ENCODE data around the gene ACSM2B. TPM values are rescaled to one million over a fixed set of nuclear protein-coding genes. Genes with fewer than 3 reads are reported as not detected.
"Not testable (repeated sequence)": the region's sequence is repeated elsewhere in the genome, so short reads cannot be mapped to it uniquely, and the experiment has no call there.

ACSM2B gene
- total RNA-seq, 4 donors from 2014 or later, result not detected

DNA sequence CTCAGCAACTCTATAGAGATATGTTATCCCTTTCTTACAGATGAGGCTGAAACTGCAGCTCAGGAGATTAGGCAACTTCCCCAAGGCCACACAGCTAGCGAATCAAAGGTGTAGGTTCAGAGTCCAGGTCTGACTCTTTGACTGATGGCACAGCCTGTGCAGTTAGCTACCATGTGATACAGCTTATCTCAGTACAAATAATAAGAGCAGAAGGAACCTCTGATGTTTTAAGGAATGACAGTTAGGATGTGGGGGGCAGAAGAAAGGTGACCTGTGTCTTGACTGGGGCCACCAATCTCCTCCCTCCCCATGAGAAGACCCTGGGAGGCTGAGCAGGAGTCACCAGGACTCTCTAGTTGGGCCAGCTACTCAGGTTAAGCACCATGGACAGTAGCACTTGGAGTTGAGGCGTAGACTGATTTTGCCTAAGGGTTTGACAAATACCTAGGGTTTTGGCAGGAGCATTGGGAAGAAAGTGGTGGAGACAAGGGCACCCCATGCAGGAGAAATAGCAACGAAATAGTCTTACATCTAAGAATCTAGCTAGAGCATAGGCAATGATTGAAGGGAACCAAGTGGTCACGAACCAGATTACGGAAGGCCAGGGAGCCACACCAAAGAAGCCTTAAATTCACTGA is 22.8 kb upstream of the ACSM2B start:
- DNase-seq (ENCODE audit: low spot score in 2 of 2), result no peak
- no peak for TF ChIP-seq POLR2A (IDR thresholded peaks at IDR 0.05)
- TF ChIP-seq, protein P1, sequence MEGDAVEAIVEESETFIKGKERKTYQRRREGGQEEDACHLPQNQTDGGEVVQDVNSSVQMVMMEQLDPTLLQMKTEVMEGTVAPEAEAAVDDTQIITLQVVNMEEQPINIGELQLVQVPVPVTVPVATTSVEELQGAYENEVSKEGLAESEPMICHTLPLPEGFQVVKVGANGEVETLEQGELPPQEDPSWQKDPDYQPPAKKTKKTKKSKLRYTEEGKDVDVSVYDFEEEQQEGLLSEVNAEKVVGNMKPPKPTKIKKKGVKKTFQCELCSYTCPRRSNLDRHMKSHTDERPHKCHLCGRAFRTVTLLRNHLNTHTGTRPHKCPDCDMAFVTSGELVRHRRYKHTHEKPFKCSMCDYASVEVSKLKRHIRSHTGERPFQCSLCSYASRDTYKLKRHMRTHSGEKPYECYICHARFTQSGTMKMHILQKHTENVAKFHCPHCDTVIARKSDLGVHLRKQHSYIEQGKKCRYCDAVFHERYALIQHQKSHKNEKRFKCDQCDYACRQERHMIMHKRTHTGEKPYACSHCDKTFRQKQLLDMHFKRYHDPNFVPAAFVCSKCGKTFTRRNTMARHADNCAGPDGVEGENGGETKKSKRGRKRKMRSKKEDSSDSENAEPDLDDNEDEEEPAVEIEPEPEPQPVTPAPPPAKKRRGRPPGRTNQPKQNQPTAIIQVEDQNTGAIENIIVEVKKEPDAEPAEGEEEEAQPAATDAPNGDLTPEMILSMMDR (IDR thresholded peaks at IDR 0.05), result no peak
- no peak overlapping the region for H3K4me3 ChIP-seq (ENCODE audit: low read depth, poor library complexity, severe bottlenecking)
- WGBS, 2 donors, result 44 to 52% methylated on average over 5 of the region's 5 CpGs
- intact Hi-C loops (cut with DNase I; ENCODE audit: low total_unique reads), result no loop called here

DNA sequence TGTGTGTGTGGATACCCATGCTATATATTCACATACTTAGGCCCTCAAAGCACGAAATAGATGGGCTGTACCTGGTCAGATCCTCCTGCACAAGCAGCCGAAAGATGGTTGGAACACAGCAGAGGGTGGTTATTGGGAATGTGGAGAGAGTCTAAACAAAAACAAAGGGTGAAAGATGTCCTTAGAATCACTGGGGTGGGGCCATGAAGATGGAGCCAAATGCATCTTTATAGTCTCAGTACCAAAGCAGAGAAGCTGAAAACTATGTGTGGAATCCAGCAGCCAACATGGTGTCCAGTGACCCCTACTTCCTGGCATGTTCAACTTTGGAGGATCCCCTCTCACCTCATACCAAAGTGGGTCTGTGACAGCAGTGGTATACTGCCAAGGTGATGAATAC is 19.5 kb upstream of the ACSM2B start:
- H3K4me3 ChIP-seq (ENCODE audit: low read depth, poor library complexity, severe bottlenecking); DNase-seq (ENCODE audit: low spot score in 2 of 2); intact Hi-C loops (cut with DNase I; ENCODE audit: low total_unique reads): not testable (repeated sequence)
- 70 to 73% methylated on average over 2 of the region's 2 CpGs for WGBS, 2 donors

DNA sequence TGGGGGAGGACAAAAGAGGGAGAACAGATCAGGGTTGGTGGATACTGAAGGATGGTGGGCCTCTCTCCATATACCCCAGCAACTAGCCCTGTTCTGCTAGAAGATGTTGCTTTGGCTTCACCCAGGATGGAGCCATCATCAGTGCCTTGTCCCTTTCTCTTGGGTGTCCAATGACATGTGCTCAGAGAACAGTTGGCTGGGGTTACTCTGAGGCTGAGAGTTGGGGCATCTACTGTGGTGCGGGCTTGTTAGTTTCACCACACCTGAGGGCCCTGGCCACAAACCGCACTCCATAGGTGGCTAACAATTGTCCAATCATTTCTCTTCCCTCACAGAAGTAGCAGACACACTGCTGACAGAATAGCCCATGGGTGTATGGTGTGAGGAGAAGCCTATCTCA is 18.9 kb upstream of the ACSM2B start:
- intact Hi-C loops (cut with DNase I; ENCODE audit: low total_unique reads); DNase-seq (ENCODE audit: low spot score in 2 of 2); H3K4me3 ChIP-seq (ENCODE audit: low read depth, poor library complexity, severe bottlenecking): not testable (repeated sequence)
- 92 to 96% methylated on average over 2 of the region's 2 CpGs for WGBS, 2 donors

DNA sequence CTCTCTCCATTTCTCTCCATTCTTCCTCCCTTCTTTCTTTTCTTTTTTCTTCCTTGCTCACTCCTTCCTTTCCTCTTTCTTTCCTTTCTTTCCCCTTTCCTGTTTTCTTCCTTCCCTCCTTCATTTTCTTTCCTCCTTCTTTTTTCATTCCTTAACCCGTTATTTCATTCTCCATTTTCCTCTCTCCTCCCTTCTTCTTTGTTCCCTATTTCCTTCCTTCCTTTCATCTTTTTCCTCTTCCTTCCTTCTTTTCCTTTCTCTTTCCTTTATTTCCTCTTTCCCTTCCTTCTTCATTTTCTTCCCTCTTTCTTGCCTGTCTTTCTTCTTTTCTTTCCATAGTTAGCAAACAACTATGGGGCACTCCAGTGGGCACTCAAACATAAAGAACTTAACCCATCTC is 16.6 kb upstream of the ACSM2B start:
- intact Hi-C loops (cut with DNase I; ENCODE audit: low total_unique reads); DNase-seq (ENCODE audit: low spot score in 2 of 2); H3K4me3 ChIP-seq (ENCODE audit: low read depth, poor library complexity, severe bottlenecking): not testable (repeated sequence)
- WGBS, 2 donors, result 87 to 97% methylated on average over 1 of the region's 1 CpG

DNA sequence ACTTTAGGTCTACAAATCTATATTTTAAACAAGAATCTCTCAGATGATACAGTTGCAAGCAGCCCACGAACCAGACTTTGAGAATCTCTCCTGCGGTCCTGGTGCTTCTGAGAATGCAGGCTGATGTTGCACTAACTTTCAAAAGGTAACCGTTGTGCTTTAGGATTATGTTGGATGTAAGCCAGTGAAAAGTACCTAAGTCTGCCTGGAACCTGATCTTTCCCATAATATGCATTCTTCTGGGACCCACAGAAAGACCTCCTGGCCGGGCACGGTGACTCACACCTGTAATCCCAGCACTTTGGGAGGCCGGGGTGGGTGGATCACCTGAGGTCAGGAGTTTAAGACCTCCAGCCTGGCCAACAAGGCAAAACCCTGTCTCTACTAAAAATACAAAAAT is 13.3 kb upstream of the ACSM2B start:
- intact Hi-C loops (cut with DNase I; ENCODE audit: low total_unique reads); DNase-seq (ENCODE audit: low spot score in 2 of 2); H3K4me3 ChIP-seq (ENCODE audit: low read depth, poor library complexity, severe bottlenecking): not testable (repeated sequence)
- WGBS, 2 donors, result 63 to 85% methylated on average over 4 of the region's 6 CpGs

DNA sequence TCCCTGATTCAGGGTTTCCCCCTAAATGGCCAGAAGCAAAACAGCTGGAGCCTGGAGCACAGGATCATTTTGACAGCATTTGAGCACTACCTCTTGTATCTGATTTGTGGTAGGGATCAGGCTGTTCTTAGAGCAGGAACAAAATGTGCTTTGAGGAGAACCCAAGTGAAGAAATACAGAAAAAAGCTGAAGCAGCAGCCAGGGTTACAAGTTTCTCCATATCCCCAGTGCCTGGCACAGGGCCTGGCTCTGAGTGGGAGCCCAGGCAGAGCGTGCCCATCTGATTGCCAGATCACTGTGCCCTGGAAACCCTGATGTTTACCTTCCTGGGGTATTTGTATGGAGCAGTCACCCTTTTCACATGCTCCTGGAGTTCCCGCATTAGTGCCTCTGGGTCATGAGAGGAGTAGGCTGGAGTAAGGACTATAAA is 11.5 kb upstream of the ACSM2B start:
- H3K4me3 ChIP-seq (ENCODE audit: low read depth, poor library complexity, severe bottlenecking); DNase-seq (ENCODE audit: low spot score in 2 of 2); intact Hi-C loops (cut with DNase I; ENCODE audit: low total_unique reads): not testable (repeated sequence)
- 33 to 42% methylated on average over 2 of the region's 2 CpGs for WGBS, 2 donors

DNA sequence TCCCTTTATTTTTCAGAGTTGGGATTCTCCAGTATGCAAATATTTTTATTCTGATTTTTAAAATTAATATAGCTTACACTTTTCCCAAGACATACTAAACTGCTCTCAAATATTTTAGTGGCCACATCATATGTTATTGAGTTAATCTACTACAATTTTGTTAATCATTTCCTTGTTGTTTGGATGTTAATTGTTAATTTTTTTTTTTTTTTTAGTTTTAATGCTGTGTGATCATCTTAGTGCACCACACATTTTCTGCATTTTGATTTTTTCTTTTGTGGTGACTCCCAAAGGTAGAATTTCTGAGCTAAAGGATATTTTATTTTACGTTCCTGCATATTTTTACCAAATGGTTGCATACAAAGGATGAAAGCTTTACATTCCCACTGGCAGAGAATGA is 10.5 kb upstream of the ACSM2B start:
- H3K4me3 ChIP-seq (ENCODE audit: low read depth, poor library complexity, severe bottlenecking); intact Hi-C loops (cut with DNase I; ENCODE audit: low total_unique reads); DNase-seq (ENCODE audit: low spot score in 2 of 2): not testable (repeated sequence)
- WGBS, 2 donors, result 84 to 91% methylated on average over 1 of the region's 1 CpG

DNA sequence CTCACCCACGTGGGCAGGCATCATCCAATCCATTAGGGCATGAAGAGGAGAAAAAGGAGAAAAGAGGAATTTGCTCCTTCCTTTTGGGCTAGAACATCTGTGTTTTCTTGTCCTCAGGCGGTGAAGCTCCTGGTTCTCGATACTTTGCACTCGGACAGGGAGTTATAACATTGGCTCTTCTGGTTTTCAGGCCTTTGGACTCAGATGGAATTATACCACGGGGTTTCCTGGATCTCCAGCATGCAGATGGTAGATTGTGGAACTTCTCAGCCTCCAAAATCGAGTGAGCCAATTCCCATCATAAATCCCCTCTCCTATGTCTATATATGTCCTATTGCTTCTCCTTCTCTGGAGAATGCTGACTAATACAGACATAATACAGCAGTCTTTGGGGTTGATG is 9.9 kb upstream of the ACSM2B start:
- intact Hi-C loops (cut with DNase I; ENCODE audit: low total_unique reads); H3K4me3 ChIP-seq (ENCODE audit: low read depth, poor library complexity, severe bottlenecking); DNase-seq (ENCODE audit: low spot score in 2 of 2): not testable (repeated sequence)
- WGBS, 2 donors, result 65 to 67% methylated on average over 5 to 6 of the region's 6 CpGs

DNA sequence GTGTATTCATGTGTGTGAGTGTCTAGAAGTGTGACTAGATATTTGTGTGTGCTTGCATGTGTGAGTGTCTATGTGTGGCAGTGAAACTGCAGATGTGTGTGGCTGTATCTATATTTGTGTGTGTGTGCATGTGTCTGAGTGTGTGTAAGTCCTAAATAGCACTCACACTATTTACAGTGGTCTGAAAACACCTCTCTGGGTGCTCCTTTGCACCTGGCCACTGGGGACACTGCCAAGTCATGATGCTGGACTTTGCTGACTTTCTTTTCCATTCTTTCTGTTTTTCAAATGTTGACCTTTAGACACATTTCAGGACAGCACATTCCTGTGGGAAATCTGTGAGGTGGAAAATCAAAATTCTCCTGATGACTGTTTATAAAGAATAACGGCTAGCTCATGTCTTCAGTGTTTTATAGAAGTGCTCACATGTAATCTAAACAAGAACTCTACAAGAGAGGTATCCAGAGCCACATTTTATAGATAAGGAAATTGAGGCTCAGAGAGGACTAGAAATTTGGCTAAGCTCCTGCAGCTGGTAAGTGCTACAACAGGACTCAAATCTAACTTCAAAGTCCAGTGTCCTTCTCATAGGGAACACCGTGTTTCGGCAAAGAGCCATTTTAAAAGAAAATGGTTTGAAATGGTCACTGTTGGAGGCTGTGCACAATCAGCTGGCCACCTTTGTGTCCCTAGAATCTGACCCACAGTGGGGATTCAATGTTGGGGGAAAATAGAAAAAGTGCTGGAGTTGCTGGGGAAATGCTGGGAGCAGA is 4.5 kb upstream of the ACSM2B start:
- intact Hi-C loops (cut with DNase I; ENCODE audit: low total_unique reads); H3K4me3 ChIP-seq (ENCODE audit: low read depth, poor library complexity, severe bottlenecking); DNase-seq (ENCODE audit: low spot score in 2 of 2): not testable (repeated sequence)
- WGBS, 2 donors, result no CpG with 5 or more reads among the region's 3 CpGs

DNA sequence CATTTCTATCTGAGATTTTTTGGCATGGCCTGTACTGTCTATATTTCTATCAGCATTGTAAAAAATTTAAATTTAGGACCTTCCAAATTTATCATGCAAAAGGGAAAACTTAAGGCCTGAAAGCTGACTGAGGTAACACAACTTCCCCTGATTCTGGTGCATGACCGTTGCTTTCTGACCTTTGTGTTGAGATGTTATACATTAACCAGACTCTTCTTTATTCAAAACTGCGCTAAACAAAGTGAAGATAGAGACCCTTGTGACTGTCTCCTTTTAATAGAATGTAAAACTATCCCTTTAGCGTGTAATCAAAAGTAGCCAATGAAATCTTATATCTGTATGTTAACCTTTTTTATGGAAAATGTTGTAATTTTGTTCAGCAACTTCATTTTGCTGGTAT is 1.9 kb upstream of the ACSM2B start:
- intact Hi-C loops (cut with DNase I; ENCODE audit: low total_unique reads), result not testable (repeated sequence)
- 78 to 94% methylated on average over 1 to 2 of the region's 3 CpGs for WGBS, 2 donors

DNA sequence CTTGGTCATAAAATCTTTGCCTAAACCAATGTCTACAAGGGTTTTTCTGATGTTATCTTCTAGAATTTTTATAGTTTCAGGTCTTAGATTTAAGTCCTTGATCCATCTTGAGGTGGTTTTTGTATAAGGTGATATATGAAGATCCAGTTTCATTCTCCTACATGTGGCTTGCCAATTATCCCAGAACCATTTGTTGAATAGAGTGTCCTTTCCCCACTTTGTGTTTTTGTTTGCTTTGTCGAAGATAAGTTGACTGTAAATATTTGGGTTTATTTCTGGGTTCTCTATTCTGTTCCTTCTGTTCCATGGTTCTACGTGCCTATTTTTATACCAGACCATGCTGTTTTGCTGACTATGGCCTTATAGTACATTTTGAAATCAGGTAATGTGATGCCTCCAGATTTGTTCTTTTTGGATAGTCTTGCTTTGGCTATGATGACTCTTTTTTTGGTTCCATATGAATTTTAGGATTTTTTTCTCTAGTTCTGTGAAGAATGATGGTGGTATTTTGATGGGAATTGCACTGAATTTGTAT is 7.0 kb downstream of the ACSM2B start:
- intact Hi-C loops (cut with DNase I; ENCODE audit: low total_unique reads); DNase-seq (ENCODE audit: low spot score in 2 of 2); H3K4me3 ChIP-seq (ENCODE audit: low read depth, poor library complexity, severe bottlenecking): not testable (repeated sequence)
- WGBS, 2 donors, result 79 to 84% methylated on average over 2 of the region's 2 CpGs

More for the DNA sequence above, 1.9 kb upstream of the ACSM2B start:
- DNase-seq (ENCODE audit: low spot score in 2 of 2); H3K4me3 ChIP-seq (ENCODE audit: low read depth, poor library complexity, severe bottlenecking): not testable (repeated sequence)
